IMR-90 (cell line): ENCODE measurements around the gene CFAP161. TPM values are rescaled to one million over a fixed set of nuclear protein-coding genes. Genes with fewer than 3 reads are reported as not detected.

ENCODE experiments used
- ATAC-seq: fragments of 200-7000 bp; cut with Tn5 transposase; 2 replicates; pipeline ENCODE4 v1.9.1; 2020; ENCODE audit warnings: low read depth, mild to moderate bottlenecking, moderate library complexity
- BruUV-seq: library from RNA; stranded (reverse); fragments of 400-500 nt; replicated peaks from 2 replicates; lab custom pipeline; 2021; lab: Mats Ljungman, UMichigan
- CTCF ChIA-PET: fragments of 300-600 bp; formaldehyde crosslinking; extraction: SDS; loops from one replicate; lab custom pipeline; 2021; ENCODE audit warnings: antibody characterized with exemption; lab: Yijun Ruan, JAX
- POLR2A ChIA-PET: fragments of 300-600 bp; sonication (Branson Sonifier 250); formaldehyde crosslinking; loops from one replicate; lab custom pipeline; 2022; ENCODE audit warnings: antibody characterized with exemption; ENCODE audit not compliant: unreplicated experiment; lab: Charles Lee
- DNase-seq: peaks from one replicate; pipeline ENCODE4 v3.0.0; 2013
- H2AFZ ChIP-seq: replicated peaks from 2 replicates; pipeline ENCODE3; 2013; ENCODE audit warnings: low read length, mild to moderate bottlenecking; ENCODE audit not compliant: poor library complexity
- H2AK5ac ChIP-seq: 2 replicates; pipeline ENCODE4 v1.6.1; 2013; ENCODE audit warnings: low read depth, low read length, inconsistent platforms
- H2AK9ac ChIP-seq: replicated peaks from 2 replicates; pipeline ENCODE3; 2013; ENCODE audit warnings: mild to moderate bottlenecking, low read depth, low read length, moderate library complexity; ENCODE audit not compliant: poor library complexity
- H2BK120ac ChIP-seq: 2 replicates; pipeline ENCODE4 v1.6.1; 2013; ENCODE audit warnings: low read depth, low read length, inconsistent platforms
- H2BK15ac ChIP-seq: 3 replicates; pipeline ENCODE4 v1.6.1; 2013; ENCODE audit warnings: low read depth, low read length, inconsistent platforms
- H2BK20ac ChIP-seq: 2 replicates; pipeline ENCODE4 v1.6.1; 2013; ENCODE audit warnings: low read depth, mild to moderate bottlenecking, inconsistent platforms, low read length, moderate library complexity
- H2BK5ac ChIP-seq: 2 replicates; pipeline ENCODE4 v1.6.1; 2013; ENCODE audit warnings: mild to moderate bottlenecking, low read depth, low read length, inconsistent platforms; ENCODE audit not compliant: poor library complexity, severe bottlenecking
- H3K14ac ChIP-seq: replicated peaks from 2 replicates; pipeline ENCODE4 v1.6.1; 2013; ENCODE audit warnings: low read depth, low read length, inconsistent platforms
- H3K18ac ChIP-seq: 2 replicates; pipeline ENCODE4 v1.6.1; 2013; ENCODE audit warnings: low read depth, low read length, control low read depth
- H3K23ac ChIP-seq: 2 replicates; pipeline ENCODE4 v1.6.1; 2013; ENCODE audit warnings: low read depth, low read length, inconsistent platforms
- H3K27ac ChIP-seq: 2 replicates; pipeline ENCODE4 v1.5.1; 2013; ENCODE audit warnings: mild to moderate bottlenecking, control low read depth, low read length; ENCODE audit not compliant: insufficient read depth
- H3K27me3 ChIP-seq: 2 replicates; pipeline ENCODE4 v1.6.1; 2013; ENCODE audit warnings: low read length; ENCODE audit not compliant: control insufficient read depth, insufficient read depth
- H3K36me3 ChIP-seq: 2 replicates; pipeline ENCODE4 v1.6.1; 2013; ENCODE audit warnings: low read length, mixed read lengths; ENCODE audit not compliant: control insufficient read depth, insufficient read depth
- H3K4ac ChIP-seq: 2 replicates; pipeline ENCODE4 v1.6.1; 2013; ENCODE audit warnings: low read depth, low read length, inconsistent platforms
- H3K4me1 ChIP-seq: 2 replicates; pipeline ENCODE4 v1.6.1; 2013; ENCODE audit warnings: low read length, mixed read lengths; ENCODE audit not compliant: control insufficient read depth, insufficient read depth
- H3K4me2 ChIP-seq: 2 replicates; pipeline ENCODE4 v1.6.1; 2013; ENCODE audit warnings: low read depth, mild to moderate bottlenecking, control low read depth, low read length, moderate library complexity
- H3K4me3 ChIP-seq: 2 replicates; pipeline ENCODE4 v1.5.1; 2013; ENCODE audit warnings: low read depth, mild to moderate bottlenecking, control low read depth, low read length, moderate library complexity; ENCODE audit not compliant: insufficient read depth
- H3K56ac ChIP-seq: 2 replicates; pipeline ENCODE4 v1.6.1; 2013; ENCODE audit warnings: low read length, inconsistent platforms; ENCODE audit not compliant: insufficient read depth; ENCODE audit errors: extremely low read depth
- H3K79me1 ChIP-seq, 2 experiments: 2 replicates each; pipeline ENCODE4 v1.6.1; 2013; ENCODE audit warnings: low read length in 2 of 2, inconsistent platforms in 1 of 2, low read depth in 1 of 2
- H3K9ac ChIP-seq: 2 replicates; pipeline ENCODE4 v1.6.1; 2013; ENCODE audit warnings: low read depth, low read length, control low read depth
- H3K9me1 ChIP-seq: 2 replicates; pipeline ENCODE4 v1.6.1; 2013; ENCODE audit warnings: low read length, inconsistent platforms; ENCODE audit not compliant: insufficient read depth
- H3K9me3 ChIP-seq: 2 replicates; pipeline ENCODE4 v1.6.1; 2013; ENCODE audit warnings: low read length; ENCODE audit not compliant: control insufficient read depth, insufficient read depth
- H4K20me1 ChIP-seq: 2 replicates; pipeline ENCODE4 v1.6.1; 2013; ENCODE audit warnings: low read length, inconsistent platforms; ENCODE audit not compliant: insufficient read depth
- H4K5ac ChIP-seq: 2 replicates; pipeline ENCODE4 v1.6.1; 2013; ENCODE audit warnings: mild to moderate bottlenecking, low read depth, low read length, control low read depth
- H4K8ac ChIP-seq, 2 experiments: 2 replicates each; pipeline ENCODE4 v1.6.1; 2013; ENCODE audit warnings: low read depth in 2 of 2, low read length in 2 of 2, control low read depth in 1 of 2, inconsistent platforms in 1 of 2
- H4K91ac ChIP-seq: 2 replicates; pipeline ENCODE4 v1.6.1; 2013; ENCODE audit warnings: low read depth, low read length, inconsistent platforms; ENCODE audit not compliant: insufficient read depth
- BHLHE40 ChIP-seq: fragments of 150-350 bp; IDR thresholded peaks from 2 replicates; pipeline ENCODE4 v1.6.1; 2016; ENCODE audit warnings: mild to moderate bottlenecking, low read depth, low read length
- CTCF ChIP-seq: conservative IDR thresholded peaks from 2 replicates; pipeline ENCODE4 v1.5.1; 2012; ENCODE audit warnings: mild to moderate bottlenecking, low read depth, low read length, improper control_type of control experiment
- FOS ChIP-seq: fragments of 150-350 bp; IDR thresholded peaks from 2 replicates; pipeline ENCODE4 v1.6.1; 2016; ENCODE audit warnings: low read depth, low read length
- USF2 ChIP-seq: fragments of 150-350 bp; IDR thresholded peaks from 2 replicates; pipeline ENCODE4 v1.6.1; 2017; ENCODE audit warnings: mild to moderate bottlenecking, antibody characterized with exemption, low read length, low read depth
- WGBS, 2 experiments: methylation state at CpG; one replicate each; pipeline versions ENCODE4 v1.1.5 to v1.1.7; 2013; ENCODE audit warnings: missing lambda C conversion rate in 2 of 2; ENCODE audit not compliant: insufficient read length in 1 of 2; ENCODE audit errors: extremely low coverage in 2 of 2; 5-methylcytosine and 5-hydroxymethylcytosine counted together
- dilution Hi-C: fragments of 300-500 bp; cut with HindIII; formaldehyde crosslinking; loops from one replicate; pipeline ENCODE4 v1.14.3; 2018; ENCODE audit warnings: low sequenced_read_pairs; ENCODE audit not compliant: unreplicated experiment
- in situ Hi-C: fragments of 300-500 bp; cut with MboI; formaldehyde crosslinking; loops from 3 replicates; pipeline ENCODE4 v1.14.3; 2019; ENCODE audit warnings: low sequenced_read_pairs, inconsistent platforms, mixed read lengths
- intact Hi-C: fragments of 100-400 bp; cut with micrococcal nuclease; formaldehyde crosslinking; loops from 2 replicates; pipeline ENCODE4 v1.10.0; 2022
- polyA plus RNA-seq, 3 experiments: library from polyadenylated mRNA; depleted of rRNA; stranded (reverse); fragments of >200 nt; gene quantifications; 2 replicates each; pipeline ENCODE4 v1.2.3, GENCODE V29; 2012; ENCODE audit warnings: low replicate concordance in 1 of 3
- total RNA-seq: library from RNA; depleted of rRNA; stranded (reverse); fragments of >200 nt; gene quantifications from 2 replicates; pipeline ENCODE4 v1.2.3, GENCODE V29; 2012

The CFAP161 gene
- total and polyA plus RNA-seq, 2 of the 4 experiments (the other 2 are of a cell fraction): not detected

GRCh38 chr15:81146006-81146405 is 11.9 kb downstream of the CFAP161 start:
- no peak overlapping the region for H3K27ac ChIP-seq
- H3K27me3 ChIP-seq: peaks cover 11% of the 10 kb centered on the region
- ChIA-PET POLR2A (no interaction called here), CTCF (interaction anchor here (1.1 to 2.2 kb wide), 2 partner anchors 115 to 120 kb away, joined by 3 to 10 read pairs; no protein-coding TSS in a partner anchor)
- H4K20me1 ChIP-seq: no peaks in the 10 kb centered on the region
- in situ Hi-C loops: no loop called here
- H2BK5ac ChIP-seq: no peak overlapping the region
- H3K4me2 ChIP-seq: no peak overlapping the region
- no peak overlapping the region for H3K9ac ChIP-seq
- TF ChIP-seq FOS (no peak), USF2 (no peak), CTCF (no peak), BHLHE40 (no peak)
- WGBS, 2 experiments: 71% methylated on average over 1 of the region's 1 CpG; no CpG with 5 or more reads in 1 of the 2 experiments
- H3K4me1 ChIP-seq: no peaks in the 10 kb centered on the region
- no peak overlapping the region for H3K56ac ChIP-seq
- H3K36me3 ChIP-seq: no peaks in the 10 kb centered on the region
- dilution Hi-C loops: no loop called here
- no peak overlapping the region for H3K23ac ChIP-seq
- DNase-seq (no peak), ATAC-seq (peak; percentile 51; the same call in 1 of the 2 replicates)
- H4K8ac ChIP-seq: no peak overlapping the region
- H3K9me3 ChIP-seq: no peaks in the 10 kb centered on the region
- H3K9me1 ChIP-seq: no peaks in the 10 kb centered on the region
- no peak overlapping the region for H2AFZ ChIP-seq
- no peak overlapping the region for H3K14ac ChIP-seq
- no peak overlapping the region for H2BK20ac ChIP-seq
- no peak overlapping the region for H2BK15ac ChIP-seq
- H4K91ac ChIP-seq: no peak overlapping the region
- intact Hi-C loops: no loop called here
- H3K4me3 ChIP-seq: no peak overlapping the region
- BruUV-seq: no TSS peak
- H2AK5ac ChIP-seq: no peak overlapping the region
- no peak overlapping the region for H2AK9ac ChIP-seq
- no peaks in the 10 kb centered on the region for H3K79me1 ChIP-seq
- no peak overlapping the region for H3K4ac ChIP-seq
- H2BK120ac ChIP-seq: no peak overlapping the region
- no peak overlapping the region for H3K18ac ChIP-seq
- no peak overlapping the region for H4K5ac ChIP-seq
